Measurements from ENCODE around the gene TBC1D7.

The TBC1D7 gene

GRCh38 chr6:13278164-13278563 is 50.2 kb downstream of the TBC1D7 start:
- no peak overlapping the region for H3K4me3 ChIP-seq (ENCODE audit: low read depth, low read length)
- in situ Hi-C loops (cut with HindIII; ENCODE audit: low sequenced_read_pairs): no loop called here
- no peak for DNase-seq (ENCODE audit: low read depth, low spot score)
- TF ChIP-seq, protein P1, sequence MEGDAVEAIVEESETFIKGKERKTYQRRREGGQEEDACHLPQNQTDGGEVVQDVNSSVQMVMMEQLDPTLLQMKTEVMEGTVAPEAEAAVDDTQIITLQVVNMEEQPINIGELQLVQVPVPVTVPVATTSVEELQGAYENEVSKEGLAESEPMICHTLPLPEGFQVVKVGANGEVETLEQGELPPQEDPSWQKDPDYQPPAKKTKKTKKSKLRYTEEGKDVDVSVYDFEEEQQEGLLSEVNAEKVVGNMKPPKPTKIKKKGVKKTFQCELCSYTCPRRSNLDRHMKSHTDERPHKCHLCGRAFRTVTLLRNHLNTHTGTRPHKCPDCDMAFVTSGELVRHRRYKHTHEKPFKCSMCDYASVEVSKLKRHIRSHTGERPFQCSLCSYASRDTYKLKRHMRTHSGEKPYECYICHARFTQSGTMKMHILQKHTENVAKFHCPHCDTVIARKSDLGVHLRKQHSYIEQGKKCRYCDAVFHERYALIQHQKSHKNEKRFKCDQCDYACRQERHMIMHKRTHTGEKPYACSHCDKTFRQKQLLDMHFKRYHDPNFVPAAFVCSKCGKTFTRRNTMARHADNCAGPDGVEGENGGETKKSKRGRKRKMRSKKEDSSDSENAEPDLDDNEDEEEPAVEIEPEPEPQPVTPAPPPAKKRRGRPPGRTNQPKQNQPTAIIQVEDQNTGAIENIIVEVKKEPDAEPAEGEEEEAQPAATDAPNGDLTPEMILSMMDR (IDR thresholded peaks at IDR 0.05; ENCODE audit: low read depth, low read length): no peak

DNA sequence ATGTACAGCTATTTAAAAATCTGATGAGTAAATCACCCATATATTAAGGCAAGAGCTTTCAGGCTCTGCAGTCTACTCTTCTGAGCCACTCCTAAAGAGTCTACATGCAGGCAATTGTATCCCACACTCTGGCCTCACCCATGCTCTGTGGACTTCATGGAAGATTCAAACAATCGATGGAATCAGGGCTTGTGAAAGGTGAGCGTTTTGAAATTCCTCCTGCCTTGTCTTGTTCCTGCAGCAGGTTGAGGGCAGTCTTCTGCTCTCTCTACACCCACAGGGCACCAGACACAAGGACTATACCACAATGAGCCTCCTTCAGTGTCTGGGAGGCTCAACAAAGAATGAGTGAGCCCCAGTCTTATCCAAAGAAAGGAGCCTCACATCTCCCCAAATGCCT is 51.1 kb downstream of the TBC1D7 start:
- no peak overlapping the region for H3K4me3 ChIP-seq (ENCODE audit: low read depth, low read length)
- in situ Hi-C loops (cut with HindIII; ENCODE audit: low sequenced_read_pairs): no loop called here
- no peak for DNase-seq (ENCODE audit: low read depth, low spot score)
- TF ChIP-seq, protein P1 (IDR thresholded peaks at IDR 0.05; ENCODE audit: low read depth, low read length): no peak

- TF ChIP-seq, protein P1 (IDR thresholded peaks at IDR 0.05; ENCODE audit: low read depth, low read length): no peak
- in situ Hi-C loops (cut with HindIII; ENCODE audit: low sequenced_read_pairs): no loop called here
- DNase-seq (ENCODE audit: low read depth, low spot score): no peak
- H3K4me3 ChIP-seq (ENCODE audit: low read depth, low read length): no peak overlapping the region
Measured at GRCh38 chr6:13275435-13275989, 52.8 kb downstream of the TBC1D7 start.

GRCh38 chr6:13274707-13275434 is 53.5 kb downstream of the TBC1D7 start:
- H3K4me3 ChIP-seq (ENCODE audit: low read depth, low read length): no peak overlapping the region
- in situ Hi-C loops (cut with HindIII; ENCODE audit: low sequenced_read_pairs): no loop called here
- TF ChIP-seq, protein P1 (IDR thresholded peaks at IDR 0.05; ENCODE audit: low read depth, low read length): no peak
- no peak for DNase-seq (ENCODE audit: low read depth, low spot score)

DNA sequence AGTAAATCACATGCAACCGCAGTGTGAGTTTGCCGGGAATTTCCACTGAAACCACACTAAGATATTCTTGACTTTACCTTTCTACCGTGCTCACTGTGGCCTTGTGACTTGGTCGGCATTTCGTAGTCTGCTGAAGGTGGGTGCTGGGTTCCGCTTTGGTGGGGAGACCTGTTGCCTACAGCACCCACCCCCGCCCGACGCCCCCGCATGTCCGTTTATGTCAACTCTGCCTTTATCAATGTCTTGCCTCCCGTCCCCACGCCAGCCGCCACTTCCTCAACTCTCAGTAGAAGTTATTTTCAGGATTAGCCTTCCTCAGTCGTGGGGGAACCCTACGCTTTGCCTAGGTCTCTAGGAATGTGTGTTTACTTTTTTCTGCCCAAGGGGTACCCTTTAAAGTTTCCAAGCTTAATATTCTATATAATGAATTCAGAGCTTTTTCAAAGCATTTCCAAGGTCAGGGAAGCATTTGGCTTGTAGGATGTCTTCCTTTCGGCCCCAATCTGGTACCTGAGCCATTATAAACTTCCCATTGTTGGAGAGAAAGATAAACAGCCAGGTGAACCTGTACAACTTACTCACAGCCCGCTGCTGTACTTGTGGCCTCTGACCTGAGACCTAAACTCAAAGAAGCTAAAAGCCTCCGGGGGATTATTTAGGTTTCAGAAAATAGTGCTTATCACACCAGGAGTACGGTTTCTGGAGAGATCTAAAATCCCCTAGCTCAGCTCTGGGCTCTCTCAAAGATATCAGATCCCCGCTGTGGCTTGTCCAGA is 54.2 kb downstream of the TBC1D7 start:
- TF ChIP-seq, protein P1 (IDR thresholded peaks at IDR 0.05; ENCODE audit: low read depth, low read length): no peak
- no peak for DNase-seq (ENCODE audit: low read depth, low spot score)
- H3K4me3 ChIP-seq (ENCODE audit: low read depth, low read length): no peak overlapping the region
- in situ Hi-C loops (cut with HindIII; ENCODE audit: low sequenced_read_pairs): no loop called here

DNA sequence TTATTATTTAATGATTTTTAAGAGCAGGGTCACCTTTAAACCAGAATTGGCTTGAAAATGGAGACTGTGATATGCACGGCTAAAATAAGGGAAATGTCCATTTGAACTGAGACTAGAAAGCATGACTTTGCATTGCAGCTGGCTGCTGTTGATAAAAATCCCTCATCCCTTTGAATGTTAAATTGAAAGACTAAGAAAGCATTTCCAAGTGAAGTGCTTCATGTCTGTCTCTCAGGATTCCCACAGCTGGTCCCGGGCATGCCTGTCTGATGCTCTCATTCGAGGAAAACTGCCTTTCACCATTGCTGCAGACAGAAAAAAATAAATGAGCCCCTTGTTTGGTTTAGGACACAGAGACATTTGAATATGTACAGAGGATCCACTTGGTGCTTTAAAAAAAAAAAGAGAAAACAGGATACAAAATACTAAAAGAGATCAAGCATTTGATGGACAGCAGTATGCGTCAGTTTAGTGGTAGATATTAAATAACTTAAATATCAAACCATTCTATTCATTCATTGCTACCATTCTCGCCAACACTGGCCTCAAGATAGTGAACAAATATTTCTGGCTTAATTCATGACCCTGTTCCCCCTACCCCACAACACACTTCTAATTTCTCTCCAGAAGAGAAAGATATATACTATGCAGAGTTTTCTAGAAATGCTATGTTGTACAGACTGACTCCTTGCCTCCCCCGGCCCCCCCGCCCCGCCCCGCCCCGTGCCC is 55.0 kb downstream of the TBC1D7 start:
- DNase-seq (ENCODE audit: low read depth, low spot score): no peak
- no peak overlapping the region for H3K4me3 ChIP-seq (ENCODE audit: low read depth, low read length)
- in situ Hi-C loops (cut with HindIII; ENCODE audit: low sequenced_read_pairs): no loop called here
- TF ChIP-seq, protein P1 (IDR thresholded peaks at IDR 0.05; ENCODE audit: low read depth, low read length): no peak
